OCI-LY3 (cell line): ENCODE measurements around the gene BLOC1S1.
A peak's percentile ranks its signal among the peaks of the same experiment; 100 is the strongest.

Experiments used
- EZH2phosphoT487 ChIP-seq: fragments of 200-600 bp; shearing (Covaris generic); IDR thresholded peaks from 2 replicates; pipeline ENCODE4 v1.6.1; 2018; ENCODE audit warnings: antibody characterized with exemption, mixed run types, low read depth
- TF ChIP-seq, protein P1 (sequence below): fragments of 200-600, 300-600 bp; sonication (generic); IDR thresholded peaks from 2 replicates; pipeline ENCODE4 v1.5.1; 2014; ENCODE audit warnings: antibody characterized with exemption, low read length, low read depth

DNA sequence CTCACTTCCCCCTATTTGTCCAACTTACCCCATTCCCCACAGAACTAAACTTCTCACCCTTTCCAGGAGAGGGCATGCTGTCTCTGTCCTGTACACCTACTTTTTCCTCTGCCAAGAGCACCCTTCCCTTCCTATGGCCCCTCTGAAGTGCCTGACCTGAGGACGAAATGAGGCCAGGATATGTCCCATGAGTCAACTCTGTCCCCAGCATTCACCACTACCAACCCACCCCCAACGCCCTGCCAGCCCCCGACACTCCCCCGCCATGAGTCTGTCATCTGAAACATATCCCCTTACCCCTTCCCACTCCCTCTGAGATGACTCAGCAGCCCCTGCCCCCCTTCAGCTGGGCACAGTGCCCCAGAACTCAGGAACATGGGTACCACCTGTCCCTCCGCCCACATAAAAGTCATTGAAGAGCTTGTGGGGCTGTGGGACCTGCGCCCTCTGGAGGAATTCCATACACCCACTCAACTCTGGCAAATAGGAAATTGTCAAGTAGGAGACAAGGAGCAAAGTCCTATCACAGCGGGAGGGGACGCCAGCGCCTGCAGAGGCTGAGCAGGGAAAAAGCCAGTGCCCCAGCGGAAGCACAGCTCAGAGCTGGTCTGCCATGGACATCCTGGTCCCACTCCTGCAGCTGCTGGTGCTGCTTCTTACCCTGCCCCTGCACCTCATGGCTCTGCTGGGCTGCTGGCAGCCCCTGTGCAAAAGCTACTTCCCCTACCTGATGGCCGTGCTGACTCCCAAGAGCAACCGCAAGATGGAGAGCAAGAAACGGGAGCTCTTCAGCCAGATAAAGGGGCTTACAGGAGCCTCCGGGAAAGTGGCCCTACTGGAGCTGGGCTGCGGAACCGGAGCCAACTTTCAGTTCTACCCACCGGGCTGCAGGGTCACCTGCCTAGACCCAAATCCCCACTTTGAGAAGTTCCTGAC lies 34.4 kb upstream of the BLOC1S1 start:
- TF ChIP-seq, protein P1, sequence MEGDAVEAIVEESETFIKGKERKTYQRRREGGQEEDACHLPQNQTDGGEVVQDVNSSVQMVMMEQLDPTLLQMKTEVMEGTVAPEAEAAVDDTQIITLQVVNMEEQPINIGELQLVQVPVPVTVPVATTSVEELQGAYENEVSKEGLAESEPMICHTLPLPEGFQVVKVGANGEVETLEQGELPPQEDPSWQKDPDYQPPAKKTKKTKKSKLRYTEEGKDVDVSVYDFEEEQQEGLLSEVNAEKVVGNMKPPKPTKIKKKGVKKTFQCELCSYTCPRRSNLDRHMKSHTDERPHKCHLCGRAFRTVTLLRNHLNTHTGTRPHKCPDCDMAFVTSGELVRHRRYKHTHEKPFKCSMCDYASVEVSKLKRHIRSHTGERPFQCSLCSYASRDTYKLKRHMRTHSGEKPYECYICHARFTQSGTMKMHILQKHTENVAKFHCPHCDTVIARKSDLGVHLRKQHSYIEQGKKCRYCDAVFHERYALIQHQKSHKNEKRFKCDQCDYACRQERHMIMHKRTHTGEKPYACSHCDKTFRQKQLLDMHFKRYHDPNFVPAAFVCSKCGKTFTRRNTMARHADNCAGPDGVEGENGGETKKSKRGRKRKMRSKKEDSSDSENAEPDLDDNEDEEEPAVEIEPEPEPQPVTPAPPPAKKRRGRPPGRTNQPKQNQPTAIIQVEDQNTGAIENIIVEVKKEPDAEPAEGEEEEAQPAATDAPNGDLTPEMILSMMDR, result peak; percentile 49
- TF ChIP-seq EZH2phosphoT487, result no peak
